ENCODE data around the gene PPP2R2C. TPM values are rescaled to one million over a fixed set of nuclear protein-coding genes. Genes with fewer than 3 reads are reported as not detected.

Gene PPP2R2C
- total and polyA plus RNA-seq, 2 donors (not counting 1 experiment from before 2014, with no cell fraction given): 0.10 to 0.17 TPM

DNA sequence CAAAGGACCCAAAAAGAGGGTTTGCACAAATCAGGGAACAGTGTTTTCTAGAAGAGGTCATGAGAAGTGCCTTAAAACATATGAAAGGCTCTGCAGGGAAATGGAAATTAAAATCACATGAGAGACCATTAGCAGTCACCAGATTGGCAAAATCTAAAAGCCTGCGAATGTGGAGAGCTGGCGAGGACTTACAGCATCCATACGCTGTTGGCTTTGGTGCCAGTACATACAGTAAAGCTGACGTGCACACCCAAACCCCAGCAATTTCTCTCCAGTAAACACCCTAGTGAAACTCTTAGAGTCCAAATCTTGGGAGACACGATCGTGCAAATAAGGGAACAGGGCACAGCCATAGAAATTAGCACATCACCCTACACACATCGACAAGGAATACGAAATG lies 25.4 kb upstream of the PPP2R2C start:
- H3K36me3 ChIP-seq (ENCODE audit: control insufficient read depth, insufficient read depth, low read length): no peaks in the 10 kb centered on the region
- H3K4me2 ChIP-seq (ENCODE audit: extremely low read depth, insufficient read depth, low read length): no peak overlapping the region
- H3K9me3 ChIP-seq (ENCODE audit: control insufficient read depth, insufficient read depth, low read depth, low read length): no peaks in the 10 kb centered on the region
- TF ChIP-seq CTCF (conservative IDR thresholded peaks at IDR 0.05 in 1 of 2, IDR thresholded peaks at IDR 0.05 in 1 of 2; ENCODE audit: low read depth in 1 of 2, low read length in 2 of 2): no peak
- TF ChIP-seq EZH2 (IDR thresholded peaks at IDR 0.05; ENCODE audit: low read length, missing control alignments): no peak
- DNase-seq (ENCODE audit: low read depth in 2 of 2): no peak
- no peaks in the 10 kb centered on the region for H4K20me1 ChIP-seq (ENCODE audit: control insufficient read depth, extremely low read depth, insufficient read depth, low read length)
- H3K4me1 ChIP-seq (ENCODE audit: control insufficient read depth, extremely low read depth, insufficient read depth, low read length): no peaks in the 10 kb centered on the region
- no peak overlapping the region for H2AFZ ChIP-seq (ENCODE audit: low read length)
- no peaks in the 10 kb centered on the region for H3K79me2 ChIP-seq (ENCODE audit: control insufficient read depth, insufficient read depth, low read length)
- no peaks in the 10 kb centered on the region for H3K27me3 ChIP-seq (ENCODE audit: control insufficient read depth, insufficient read depth, low read length)
- H3K9ac ChIP-seq (ENCODE audit: insufficient read depth, low read length): no peak overlapping the region
- H3K27ac ChIP-seq (ENCODE audit: insufficient read depth, low read length): no peak overlapping the region
- H3K4me3 ChIP-seq (replicated peaks in 1 of 4; ENCODE audit: control extremely low read depth in 1 of 4, insufficient read depth in 1 of 4, low read depth in 3 of 4, low read length in 4 of 4): no peak overlapping the region

DNA sequence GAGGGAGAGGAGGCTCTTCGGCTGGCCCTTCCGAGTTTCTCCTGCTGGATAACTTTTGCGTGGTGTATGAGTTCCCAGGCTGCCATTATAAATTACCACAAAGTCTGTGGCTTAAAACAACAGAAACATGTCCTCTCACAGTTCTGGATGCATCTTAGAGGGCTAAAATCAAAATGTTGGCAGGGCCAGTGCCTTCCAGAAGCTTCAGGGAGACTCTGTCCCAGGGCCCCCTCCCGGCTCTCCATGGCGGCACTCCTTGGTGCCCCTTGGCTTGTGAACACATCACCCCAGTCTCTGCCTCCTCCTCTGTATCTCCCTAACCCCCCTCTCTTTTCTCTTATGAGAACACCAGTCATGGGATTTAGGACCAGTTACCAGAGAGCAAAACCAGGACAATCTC lies 23.3 kb upstream of the PPP2R2C start:
- H3K4me1 ChIP-seq (ENCODE audit: control insufficient read depth, extremely low read depth, insufficient read depth, low read length): no peaks in the 10 kb centered on the region
- TF ChIP-seq EZH2 (IDR thresholded peaks at IDR 0.05; ENCODE audit: low read length, missing control alignments) (no peak), CTCF (conservative IDR thresholded peaks at IDR 0.05 in 1 of 2, IDR thresholded peaks at IDR 0.05 in 1 of 2; ENCODE audit: low read depth in 1 of 2, low read length in 2 of 2) (no peak)
- no peak for DNase-seq (ENCODE audit: low read depth in 2 of 2)
- H3K4me2 ChIP-seq (ENCODE audit: extremely low read depth, insufficient read depth, low read length): no peak overlapping the region
- H3K79me2 ChIP-seq (ENCODE audit: control insufficient read depth, insufficient read depth, low read length): no peaks in the 10 kb centered on the region
- H3K36me3 ChIP-seq (ENCODE audit: control insufficient read depth, insufficient read depth, low read length): no peaks in the 10 kb centered on the region
- H3K9me3 ChIP-seq (ENCODE audit: control insufficient read depth, insufficient read depth, low read depth, low read length): no peaks in the 10 kb centered on the region
- no peaks in the 10 kb centered on the region for H4K20me1 ChIP-seq (ENCODE audit: control insufficient read depth, extremely low read depth, insufficient read depth, low read length)
- no peak overlapping the region for H2AFZ ChIP-seq (ENCODE audit: low read length)
- no peak overlapping the region for H3K27ac ChIP-seq (ENCODE audit: insufficient read depth, low read length)
- H3K9ac ChIP-seq (ENCODE audit: insufficient read depth, low read length): no peak overlapping the region
- no peak overlapping the region for H3K4me3 ChIP-seq (replicated peaks in 1 of 4; ENCODE audit: control extremely low read depth in 1 of 4, insufficient read depth in 1 of 4, low read depth in 3 of 4, low read length in 4 of 4)
- H3K27me3 ChIP-seq (ENCODE audit: control insufficient read depth, insufficient read depth, low read length): no peaks in the 10 kb centered on the region

DNA sequence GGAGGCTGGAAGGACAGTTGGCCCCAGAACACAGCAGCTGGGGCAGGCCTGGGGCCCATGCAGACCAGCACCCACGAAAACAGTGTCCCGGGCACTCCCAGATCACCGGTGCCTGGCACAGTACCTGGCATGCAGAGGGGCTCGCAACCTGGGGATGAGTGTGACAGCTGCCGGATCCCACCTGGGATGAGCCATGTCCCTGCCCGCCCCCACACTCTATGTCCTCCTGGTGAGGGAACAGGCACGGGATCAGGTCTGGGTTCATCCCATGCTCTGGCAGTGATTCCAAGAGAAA lies 22.8 kb upstream of the PPP2R2C start:
- H2AFZ ChIP-seq (ENCODE audit: low read length): no peak overlapping the region
- no peaks in the 10 kb centered on the region for H4K20me1 ChIP-seq (ENCODE audit: control insufficient read depth, extremely low read depth, insufficient read depth, low read length)
- no peaks in the 10 kb centered on the region for H3K9me3 ChIP-seq (ENCODE audit: control insufficient read depth, insufficient read depth, low read depth, low read length)
- no peak overlapping the region for H3K4me2 ChIP-seq (ENCODE audit: extremely low read depth, insufficient read depth, low read length)
- H3K36me3 ChIP-seq (ENCODE audit: control insufficient read depth, insufficient read depth, low read length): no peaks in the 10 kb centered on the region
- no peak overlapping the region for H3K27ac ChIP-seq (ENCODE audit: insufficient read depth, low read length)
- H3K4me1 ChIP-seq (ENCODE audit: control insufficient read depth, extremely low read depth, insufficient read depth, low read length): no peaks in the 10 kb centered on the region
- no peak for DNase-seq (ENCODE audit: low read depth in 2 of 2)
- no peak overlapping the region for H3K9ac ChIP-seq (ENCODE audit: insufficient read depth, low read length)
- no peaks in the 10 kb centered on the region for H3K27me3 ChIP-seq (ENCODE audit: control insufficient read depth, insufficient read depth, low read length)
- TF ChIP-seq CTCF (conservative IDR thresholded peaks at IDR 0.05 in 1 of 2, IDR thresholded peaks at IDR 0.05 in 1 of 2; ENCODE audit: low read depth in 1 of 2, low read length in 2 of 2): no peak
- no peak for TF ChIP-seq EZH2 (IDR thresholded peaks at IDR 0.05; ENCODE audit: low read length, missing control alignments)
- H3K79me2 ChIP-seq (ENCODE audit: control insufficient read depth, insufficient read depth, low read length): no peaks in the 10 kb centered on the region
- no peak overlapping the region for H3K4me3 ChIP-seq (replicated peaks in 1 of 4; ENCODE audit: control extremely low read depth in 1 of 4, insufficient read depth in 1 of 4, low read depth in 3 of 4, low read length in 4 of 4)
